ENCODE measurements around the gene APPL2.
"Not testable (repeated sequence)": the region's sequence is repeated elsewhere in the genome, so short reads cannot be mapped to it uniquely, and the experiment has no call there.

Gene APPL2

GRCh38 chr12:105235732-105236476 lies at the start of gene APPL2:
Gene APPL2, minus strand, starts transcription at chr12:105236174. Its CDS starts 162 bp downstream, at chr12:105236012.
- peak; percentile 87 to 90 for ATAC-seq

GRCh38 chr12:105285378-105285777 lies 49.4 kb upstream of the APPL2 start:
- ATAC-seq: no peak

GRCh38 chr12:105281694-105282049 lies 45.7 kb upstream of the APPL2 start:
- ATAC-seq: no peak

- ATAC-seq: no peak
Observed at GRCh38 chr12:105280966-105281693, 45.2 kb upstream of the APPL2 start.

- peak; percentile 44 to 48 for ATAC-seq
Observed at GRCh38 chr12:105279460-105280056, 43.6 kb upstream of the APPL2 start.

- no peak for ATAC-seq
Observed at GRCh38 chr12:105278043-105278697, 42.2 kb upstream of the APPL2 start.

GRCh38 chr12:105275997-105276733 lies 40.2 kb upstream of the APPL2 start:
- ATAC-seq: no peak

GRCh38 chr12:105274571-105274970 lies 38.6 kb upstream of the APPL2 start:
- no peak for ATAC-seq

GRCh38 chr12:105273601-105274000 lies 37.6 kb upstream of the APPL2 start:
- ATAC-seq: no peak

- no peak for ATAC-seq
Observed at GRCh38 chr12:105272814-105273416, 36.9 kb upstream of the APPL2 start.

GRCh38 chr12:105272152-105272551 lies 36.2 kb upstream of the APPL2 start:
- no peak for ATAC-seq

- no peak for ATAC-seq
Observed at GRCh38 chr12:105271364-105271763, 35.4 kb upstream of the APPL2 start.

GRCh38 chr12:105270671-105271255 lies 34.8 kb upstream of the APPL2 start:
- no peak for ATAC-seq

GRCh38 chr12:105267711-105268110 lies 31.7 kb upstream of the APPL2 start:
- ATAC-seq: no peak

GRCh38 chr12:105264771-105265170 lies 28.8 kb upstream of the APPL2 start:
- no peak for ATAC-seq

GRCh38 chr12:105262461-105263184 lies 26.6 kb upstream of the APPL2 start:
- ATAC-seq: no peak

GRCh38 chr12:105261010-105261409 lies 25.0 kb upstream of the APPL2 start:
- ATAC-seq: no peak

- ATAC-seq: no peak
Observed at GRCh38 chr12:105259226-105259625, 23.3 kb upstream of the APPL2 start.

- ATAC-seq: no peak
Observed at GRCh38 chr12:105257321-105257728, 21.4 kb upstream of the APPL2 start.

GRCh38 chr12:105256921-105257320 lies 20.9 kb upstream of the APPL2 start:
- ATAC-seq: no peak

GRCh38 chr12:105256431-105256830 lies 20.5 kb upstream of the APPL2 start:
- ATAC-seq: not testable (repeated sequence)
